ENCODE measurements around the gene SNX18. TPM values are rescaled to one million over a fixed set of nuclear protein-coding genes. Genes with fewer than 3 reads are reported as not detected.

The SNX18 gene
- total and polyA plus RNA-seq, 2 of the 8 experiments (the other 6 are each of a cell fraction or from before 2014, with no cell fraction given), result 5.8 to 17.7 TPM

GRCh38 chr5:54495027-54495426 lies 22.5 kb upstream of the SNX18 start:
- H2BK5ac ChIP-seq (ENCODE audit: low read depth, low read length), result no peak overlapping the region
- CTCF ChIA-PET (ENCODE audit: partially characterized antibody), result interaction anchor here (1.3 to 1.5 kb wide), 3 partner anchors 21 to 251 kb away, joined by 3 to 7 read pairs (median 5); no protein-coding TSS in a partner anchor

More at GRCh38 chr5:54495027-54495426, 22.5 kb upstream of the SNX18 start:
- H3K56ac ChIP-seq (replicated peaks; ENCODE audit: insufficient read length, low read depth, low read length), result no peak overlapping the region
- FAIRE-seq (no peak), DNase-seq (ENCODE audit: low read depth in 1 of 2, low spot score in 2 of 2) (no peak)
- no peaks in the 10 kb centered on the region for H3K79me1 ChIP-seq (ENCODE audit: low read depth, low read length)
- H3K36me3 ChIP-seq (ENCODE audit: control insufficient read depth in 2 of 4, insufficient read depth in 4 of 4, low read length in 3 of 4), result no peaks in the 10 kb centered on the region; a peak in 1 of 8 replicates
- no peak overlapping the region for H3K23ac ChIP-seq (ENCODE audit: insufficient read length)
- no peaks in the 10 kb centered on the region for H3K27me3 ChIP-seq (replicated peaks in 1 of 4; ENCODE audit: control insufficient read depth in 3 of 4, extremely low read depth in 1 of 4, insufficient read depth in 3 of 4, low read length in 3 of 4)
- H2AFZ ChIP-seq (ENCODE audit: low read length), result no peak overlapping the region
- H2BK20ac ChIP-seq (ENCODE audit: low read length), result no peak overlapping the region
- H2BK15ac ChIP-seq (ENCODE audit: low read length), result no peak overlapping the region
- H3K27ac ChIP-seq (ENCODE audit: low read depth, low read length), result no peak overlapping the region
- no peaks in the 10 kb centered on the region for H3K79me2 ChIP-seq (ENCODE audit: control insufficient read depth in 1 of 2, insufficient read depth in 2 of 2, low read length in 2 of 2)
- no peak overlapping the region for H2BK120ac ChIP-seq (replicated peaks; ENCODE audit: low read depth, low read length)
- H4K8ac ChIP-seq (ENCODE audit: extremely low read depth, insufficient read depth, low read length), result no peak overlapping the region
- no peak overlapping the region for H3K18ac ChIP-seq (ENCODE audit: extremely low read depth, low read length)
- H2AK5ac ChIP-seq (ENCODE audit: low read depth, low read length), result no peak overlapping the region
- no peaks in the 10 kb centered on the region for H3K23me2 ChIP-seq (ENCODE audit: low read depth, low read length)
- no peaks in the 10 kb centered on the region for H4K20me1 ChIP-seq (replicated peaks in 1 of 2; ENCODE audit: control insufficient read depth in 1 of 2, insufficient read depth in 2 of 2, low read length in 2 of 2)
- H3K14ac ChIP-seq (ENCODE audit: insufficient read length), result no peak overlapping the region
- H4K5ac ChIP-seq (ENCODE audit: insufficient read length, low read depth, low read length), result no peak overlapping the region
- peaks cover 14 to 21% of the 10 kb centered on the region in 2 experiments for H3K9me3 ChIP-seq (ENCODE audit: insufficient read depth in 2 of 2, low read depth in 1 of 2, low read length in 1 of 2)
- no peak overlapping the region for H3K4me2 ChIP-seq (ENCODE audit: insufficient read depth in 1 of 2, low read depth in 2 of 2, low read length in 2 of 2)
- no peak overlapping the region for H2BK12ac ChIP-seq (ENCODE audit: low read depth, low read length)
- no peak overlapping the region for H3K9ac ChIP-seq (replicated peaks in 1 of 4; ENCODE audit: extremely low read depth in 1 of 4, low read depth in 3 of 4, low read length in 3 of 4)
- H3K4ac ChIP-seq (replicated peaks; ENCODE audit: insufficient read length, low read depth, low read length), result no peak overlapping the region
- no peak overlapping the region for H3K4me3 ChIP-seq (ENCODE audit: extremely low read depth in 1 of 4, insufficient read depth in 2 of 4, low read depth in 3 of 4, low read length in 4 of 4)
- H4K91ac ChIP-seq (replicated peaks; ENCODE audit: insufficient read length, low read length), result no peak overlapping the region
- no peaks in the 10 kb centered on the region for H3K4me1 ChIP-seq (replicated peaks in 1 of 4; ENCODE audit: control insufficient read depth in 3 of 4, insufficient read depth in 4 of 4, low read length in 3 of 4)
- TF ChIP-seq CBX5 (IDR thresholded peaks at IDR 0.05; ENCODE audit: low read depth, low read length), result no peak
- TF ChIP-seq SUZ12 (IDR thresholded peaks at IDR 0.05; ENCODE audit: low read length), result no peak
- TF ChIP-seq KDM4A (IDR thresholded peaks at IDR 0.05; ENCODE audit: low read depth, low read length, severe bottlenecking), result no peak
- no peak for TF ChIP-seq RNF2 (IDR thresholded peaks at IDR 0.05; ENCODE audit: borderline replicate concordance, low read depth, low read length, missing control alignments, poor library complexity, severe bottlenecking)
- no peak for TF ChIP-seq RBBP5 (IDR thresholded peaks at IDR 0.05; ENCODE audit: borderline replicate concordance, low read depth, low read length)
- no peak for TF ChIP-seq MAX (IDR thresholded peaks at IDR 0.05)
- TF ChIP-seq SIN3A (conservative IDR thresholded peaks at IDR 0.05 in 1 of 2, IDR thresholded peaks at IDR 0.05 in 1 of 2; ENCODE audit: low read depth in 1 of 2, low read length in 2 of 2), result no peak
- no peak for TF ChIP-seq TAF1 (IDR thresholded peaks at IDR 0.05; ENCODE audit: low read depth, low read length)
- no peak for TF ChIP-seq RFX5 (IDR thresholded peaks at IDR 0.05; ENCODE audit: borderline replicate concordance, low read depth, low read length)
- TF ChIP-seq CHD2 (IDR thresholded peaks at IDR 0.05; ENCODE audit: low read length), result no peak
- TF ChIP-seq CEBPB (IDR thresholded peaks at IDR 0.05; ENCODE audit: low read depth, low read length), result no peak
- POLR2A ChIA-PET (ENCODE audit: partially characterized antibody), result no interaction called here

Measured in H1 (cell line).